ENCODE data around the gene ADAMTSL5.
A peak's percentile ranks its signal among the peaks of the same experiment; 100 is the strongest.
"Not testable (repeated sequence)": the region's sequence is repeated elsewhere in the genome, so short reads cannot be mapped to it uniquely, and the experiment has no call there.

Gene ADAMTSL5

GRCh38 chr19:1531587-1531986, 18.8 kb upstream of the ADAMTSL5 start:
- no peak for DNase-seq (ENCODE audit: insufficient read length, low spot score)
- TF ChIP-seq POU2F2 (IDR thresholded peaks at IDR 0.05; ENCODE audit: low read depth, low read length): no peak
- no peak for TF ChIP-seq POLR2A (IDR thresholded peaks at IDR 0.05; ENCODE audit: low read depth, low read length)
- no peak for TF ChIP-seq POLR2AphosphoS5 (IDR thresholded peaks at IDR 0.05; ENCODE audit: low read depth, low read length)
- TF ChIP-seq SPI1 (IDR thresholded peaks at IDR 0.05; ENCODE audit: low read depth, low read length): no peak
- TF ChIP-seq TAF1 (IDR thresholded peaks at IDR 0.05; ENCODE audit: low read depth, low read length): no peak
- TF ChIP-seq PAX5 (IDR thresholded peaks at IDR 0.05; ENCODE audit: insufficient read depth, low read length, severe bottlenecking): no peak
- no peak for FAIRE-seq

DNA sequence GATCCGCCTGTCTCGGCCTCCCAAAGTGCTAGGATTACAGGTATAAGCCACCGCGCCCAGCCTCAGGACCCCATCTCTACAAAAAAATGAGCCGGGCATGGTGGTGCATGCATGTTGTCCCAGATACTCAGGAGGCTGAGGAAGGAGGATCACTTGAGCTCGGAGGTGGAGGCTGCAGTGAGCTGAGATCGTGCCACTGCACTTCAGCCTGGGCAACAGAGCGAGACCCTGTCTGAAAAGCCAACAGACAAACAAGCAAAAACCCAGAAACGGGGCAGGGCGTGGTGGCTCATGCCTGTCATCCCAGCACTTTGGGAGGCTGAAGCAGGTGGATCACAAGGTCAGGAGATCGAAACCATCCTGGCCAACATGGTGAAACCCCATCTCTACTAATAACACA, 18.0 kb upstream of the ADAMTSL5 start:
- FAIRE-seq; DNase-seq (ENCODE audit: insufficient read length, low spot score): not testable (repeated sequence)

GRCh38 chr19:1529430-1529816, 16.6 kb upstream of the ADAMTSL5 start:
- FAIRE-seq: no peak
- TF ChIP-seq POLR2A (IDR thresholded peaks at IDR 0.05; ENCODE audit: low read depth, low read length) (no peak), TAF1 (IDR thresholded peaks at IDR 0.05; ENCODE audit: low read depth, low read length) (no peak), POLR2AphosphoS5 (IDR thresholded peaks at IDR 0.05; ENCODE audit: low read depth, low read length) (no peak), SPI1 (IDR thresholded peaks at IDR 0.05; ENCODE audit: low read depth, low read length) (no peak)
- no peak for DNase-seq (ENCODE audit: insufficient read length, low spot score)

- DNase-seq (ENCODE audit: insufficient read length, low spot score): no peak
- FAIRE-seq: no peak
- TF ChIP-seq SPI1 (IDR thresholded peaks at IDR 0.05; ENCODE audit: low read depth, low read length) (no peak), POU2F2 (IDR thresholded peaks at IDR 0.05; ENCODE audit: low read depth, low read length) (no peak), POLR2AphosphoS5 (IDR thresholded peaks at IDR 0.05; ENCODE audit: low read depth, low read length) (no peak), PAX5 (IDR thresholded peaks at IDR 0.05; ENCODE audit: insufficient read depth, low read length, severe bottlenecking) (no peak), TAF1 (IDR thresholded peaks at IDR 0.05; ENCODE audit: low read depth, low read length) (no peak), POLR2A (IDR thresholded peaks at IDR 0.05; ENCODE audit: low read depth, low read length) (no peak)
These were observed 16.0 kb upstream of the ADAMTSL5 start for GRCh38 chr19:1528596-1529429.

- TF ChIP-seq POLR2A (IDR thresholded peaks at IDR 0.05; ENCODE audit: low read depth, low read length) (no peak), POU2F2 (IDR thresholded peaks at IDR 0.05; ENCODE audit: low read depth, low read length) (no peak), SPI1 (IDR thresholded peaks at IDR 0.05; ENCODE audit: low read depth, low read length) (no peak), PAX5 (IDR thresholded peaks at IDR 0.05; ENCODE audit: insufficient read depth, low read length, severe bottlenecking) (no peak), POLR2AphosphoS5 (IDR thresholded peaks at IDR 0.05; ENCODE audit: low read depth, low read length) (no peak), TAF1 (IDR thresholded peaks at IDR 0.05; ENCODE audit: low read depth, low read length) (no peak)
- no peak for FAIRE-seq
- DNase-seq (ENCODE audit: insufficient read length, low spot score): no peak
These were observed 15.0 kb upstream of the ADAMTSL5 start for GRCh38 chr19:1527650-1528309.

GRCh38 chr19:1526979-1527649, 14.3 kb upstream of the ADAMTSL5 start:
- FAIRE-seq (no peak), DNase-seq (ENCODE audit: insufficient read length, low spot score) (no peak)
- TF ChIP-seq POU2F2 (IDR thresholded peaks at IDR 0.05; ENCODE audit: low read depth, low read length) (no peak), TAF1 (IDR thresholded peaks at IDR 0.05; ENCODE audit: low read depth, low read length) (no peak), SPI1 (IDR thresholded peaks at IDR 0.05; ENCODE audit: low read depth, low read length) (no peak), POLR2A (IDR thresholded peaks at IDR 0.05; ENCODE audit: low read depth, low read length) (no peak), POLR2AphosphoS5 (IDR thresholded peaks at IDR 0.05; ENCODE audit: low read depth, low read length) (no peak), PAX5 (IDR thresholded peaks at IDR 0.05; ENCODE audit: insufficient read depth, low read length, severe bottlenecking) (no peak)

GRCh38 chr19:1526066-1526778, 13.4 kb upstream of the ADAMTSL5 start:
- TF ChIP-seq TAF1 (IDR thresholded peaks at IDR 0.05; ENCODE audit: low read depth, low read length): no peak
- FAIRE-seq (no peak), DNase-seq (ENCODE audit: insufficient read length, low spot score) (no peak)

- FAIRE-seq: no peak
- TF ChIP-seq TAF1 (IDR thresholded peaks at IDR 0.05; ENCODE audit: low read depth, low read length) (no peak), SPI1 (IDR thresholded peaks at IDR 0.05; ENCODE audit: low read depth, low read length) (no peak), POLR2AphosphoS5 (IDR thresholded peaks at IDR 0.05; ENCODE audit: low read depth, low read length) (no peak), POU2F2 (IDR thresholded peaks at IDR 0.05; ENCODE audit: low read depth, low read length) (no peak), PAX5 (IDR thresholded peaks at IDR 0.05; ENCODE audit: insufficient read depth, low read length, severe bottlenecking) (no peak), POLR2A (IDR thresholded peaks at IDR 0.05; ENCODE audit: low read depth, low read length) (no peak)
- no peak for DNase-seq (ENCODE audit: insufficient read length, low spot score)
These were observed 12.5 kb upstream of the ADAMTSL5 start for GRCh38 chr19:1525343-1525742.

DNA sequence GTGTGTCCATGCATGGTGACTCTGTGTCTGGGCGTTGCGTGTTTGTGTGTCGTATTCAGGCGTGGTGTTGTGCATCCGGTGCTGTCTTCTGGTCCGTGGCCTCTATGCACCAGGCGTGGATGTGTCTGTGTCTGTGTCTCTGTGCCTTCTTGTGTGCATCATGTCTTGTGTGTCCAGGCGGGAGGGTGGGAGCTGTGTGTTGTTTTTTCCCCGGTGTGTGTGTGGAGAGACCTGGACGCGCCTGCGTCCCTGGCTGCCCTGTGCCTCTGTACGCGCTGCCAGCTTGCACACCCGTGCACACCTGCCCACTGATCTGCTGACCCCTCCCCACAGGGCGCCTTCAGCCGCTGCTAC, 12.1 kb upstream of the ADAMTSL5 start:
- peak; percentile 31 for FAIRE-seq
- TF ChIP-seq PAX5 (IDR thresholded peaks at IDR 0.05; ENCODE audit: insufficient read depth, low read length, severe bottlenecking) (no peak), TAF1 (IDR thresholded peaks at IDR 0.05; ENCODE audit: low read depth, low read length) (no peak), POLR2AphosphoS5 (IDR thresholded peaks at IDR 0.05; ENCODE audit: low read depth, low read length) (no peak), POU2F2 (IDR thresholded peaks at IDR 0.05; ENCODE audit: low read depth, low read length) (no peak), POLR2A (IDR thresholded peaks at IDR 0.05; ENCODE audit: low read depth, low read length) (no peak), SPI1 (IDR thresholded peaks at IDR 0.05; ENCODE audit: low read depth, low read length) (no peak)
- no peak for DNase-seq (ENCODE audit: insufficient read length, low spot score)
